HepG2 (cell line): ENCODE measurements around the gene RPL6. TPM values are rescaled to one million over a fixed set of nuclear protein-coding genes. Genes with fewer than 3 reads are reported as not detected.
"Not testable (repeated sequence)": the region's sequence is repeated elsewhere in the genome, so short reads cannot be mapped to it uniquely, and the experiment has no call there.

Experiments used
- ATAC-seq: fragments of 200-7000 bp; cut with Tn5 transposase; 3 replicates; pipeline ENCODE4 v1.9.1; 2020; ENCODE audit warnings: mild to moderate bottlenecking, moderate library complexity
- BruUV-seq: library from RNA; stranded (reverse); fragments of 400-500 nt; replicated peaks from 2 replicates; lab custom pipeline; 2021; lab: Mats Ljungman, UMichigan
- CTCF ChIA-PET: fragments of 300-600 bp; formaldehyde crosslinking; extraction: SDS; loops from one replicate; lab custom pipeline; 2021; ENCODE audit warnings: low total read pairs, inconsistent platforms, low intra/inter-chr PET ratio; lab: Yijun Ruan, JAX
- POLR2A ChIA-PET: fragments of 350-600 bp; sonication (Branson Sonifier 250); formaldehyde crosslinking; loops from one replicate; lab custom pipeline; 2020; ENCODE audit warnings: antibody characterized with exemption, inconsistent platforms; lab: Yijun Ruan, JAX
- DNase-seq: peaks from one replicate; pipeline ENCODE4 v3.0.0-alpha.2; 2015; ENCODE audit warnings: low spot score
- FAIRE-seq: peaks from 3 replicates; lab custom pipeline; 2011; peaks lifted over from hg19 to GRCh38; lab: Jason Lieb, UNC
- H2AFZ ChIP-seq: one replicate; pipeline ENCODE4 v1.6.1; 2011; ENCODE audit warnings: low read length, inconsistent platforms
- H3K27ac ChIP-seq: fragments of 300-600 bp; 3 replicates; pipeline ENCODE4 v1.8.0; 2011; ENCODE audit warnings: mixed run types, mild to moderate bottlenecking, mixed read lengths, low read length, inconsistent platforms; ENCODE audit not compliant: insufficient read depth; ENCODE audit errors: extremely low read length
- H3K27me3 ChIP-seq, 2 experiments: fragments of 200-600 bp in 1 of 2; 2 replicates in 1 of 2; 3 replicates in 1 of 2; pipeline versions ENCODE4 v1.6.0 to v1.8.0; 2011; ENCODE audit warnings: low read length in 2 of 2, mild to moderate bottlenecking in 2 of 2, moderate library complexity in 2 of 2, inconsistent platforms in 1 of 2; ENCODE audit not compliant: insufficient read depth in 2 of 2, control insufficient read depth in 1 of 2
- H3K36me3 ChIP-seq, 2 experiments: fragments of 200-600 bp in 1 of 2; replicated peaks in 1 of 2; 2 replicates in 1 of 2; 3 replicates in 1 of 2; pipeline versions ENCODE4 v1.5.1 to v1.8.0; 2011; ENCODE audit warnings: low read length in 2 of 2, inconsistent platforms in 1 of 2; ENCODE audit not compliant: insufficient read depth in 2 of 2, control insufficient read depth in 1 of 2
- H3K4me1 ChIP-seq: 2 replicates; pipeline ENCODE4 v1.5.1; 2012; ENCODE audit warnings: low read length, inconsistent platforms; ENCODE audit not compliant: insufficient read depth
- H3K4me2 ChIP-seq: 2 replicates; pipeline ENCODE4 v1.6.0; 2011; ENCODE audit warnings: low read depth, low read length, inconsistent platforms
- H3K4me3 ChIP-seq, 3 experiments: fragments of 200-600 bp in 1 of 3; sonication (generic), shearing (Covaris generic) in 1 of 3; replicated peaks in 1 of 3; 2 replicates each; pipeline ENCODE4 v1.5.1; 2011 to 2016; ENCODE audit warnings: low read length in 3 of 3, inconsistent platforms in 2 of 3, low read depth in 2 of 3, mild to moderate bottlenecking in 2 of 3, control low read depth in 1 of 3, mixed read lengths in 1 of 3; ENCODE audit not compliant: insufficient read depth in 1 of 3
- H3K79me2 ChIP-seq: one replicate; pipeline ENCODE4 v1.6.1; 2011; ENCODE audit warnings: low read length, inconsistent platforms; ENCODE audit not compliant: insufficient read depth
- H3K9ac ChIP-seq: 2 replicates; pipeline ENCODE4 v1.6.0; 2011; ENCODE audit warnings: mild to moderate bottlenecking, low read depth, low read length, inconsistent platforms; ENCODE audit not compliant: insufficient read depth
- H3K9me3 ChIP-seq: 2 replicates; pipeline ENCODE4 v1.5.1; 2012; ENCODE audit warnings: mild to moderate bottlenecking, low read length
- H4K20me1 ChIP-seq: 2 replicates; pipeline ENCODE4 v1.6.0; 2011; ENCODE audit warnings: inconsistent platforms, mild to moderate bottlenecking, low read length, moderate library complexity; ENCODE audit not compliant: insufficient read depth
- CENPT ChIP-seq: sonication (generic); formaldehyde crosslinking; IDR thresholded peaks from 2 replicates; pipeline ENCODE4 v1.8.0; 2022; ENCODE audit warnings: low read depth, mild to moderate bottlenecking, moderate library complexity, missing genetic modification reagents
- GTF3A ChIP-seq: sonication (generic); formaldehyde crosslinking; conservative IDR thresholded peaks from 2 replicates; pipeline ENCODE4 v1.4.0; 2020; ENCODE audit warnings: mild to moderate bottlenecking, missing genetic modification reagents
- KAT7 ChIP-seq: IDR thresholded peaks from 2 replicates; pipeline ENCODE4 v1.6.1; 2018; ENCODE audit warnings: borderline replicate concordance, missing compliant biosample characterization
- MBD4 ChIP-seq: IDR thresholded peaks from 2 replicates; pipeline ENCODE4 v1.6.1; 2012; ENCODE audit warnings: low read length, inconsistent platforms, borderline replicate concordance
- PPARG ChIP-seq: conservative IDR thresholded peaks from 2 replicates; pipeline ENCODE4 v1.6.1; 2016; ENCODE audit warnings: missing biosample characterization, missing genetic modification reagents
- SALL2 ChIP-seq: sonication (generic); formaldehyde crosslinking; IDR thresholded peaks from 2 replicates; pipeline ENCODE4 v1.8.1; 2023; ENCODE audit warnings: mild to moderate bottlenecking, missing genetic modification reagents, inconsistent platforms
- SCMH1 ChIP-seq: sonication (generic); formaldehyde crosslinking; IDR thresholded peaks from 2 replicates; pipeline ENCODE4 v1.9.0; 2021; ENCODE audit warnings: missing genetic modification reagents, mild to moderate bottlenecking, borderline replicate concordance
- TBP ChIP-seq: sonication (generic); formaldehyde crosslinking; IDR thresholded peaks from 2 replicates; pipeline ENCODE4 v1.5.0; 2020; ENCODE audit warnings: missing genetic modification reagents
- TFDP2 ChIP-seq: sonication (generic); formaldehyde crosslinking; IDR thresholded peaks from 2 replicates; pipeline ENCODE4 v1.4.0; 2020; ENCODE audit warnings: missing genetic modification reagents
- THAP9 ChIP-seq: sonication (generic); formaldehyde crosslinking; IDR thresholded peaks from 2 replicates; pipeline ENCODE4; 2020; ENCODE audit warnings: missing genetic modification reagents, mild to moderate bottlenecking, borderline replicate concordance
- XRCC5 ChIP-seq: fragments of 200-400 bp; formaldehyde crosslinking; optimal IDR thresholded peaks from 2 replicates; pipeline ENCODE3; 2017; ENCODE audit warnings: mild to moderate bottlenecking, low read length
- ZBTB8A ChIP-seq: sonication (generic); formaldehyde crosslinking; IDR thresholded peaks from 2 replicates; pipeline ENCODE4 v1.4.0; 2020; ENCODE audit warnings: mild to moderate bottlenecking, low read depth, missing genetic modification reagents, borderline replicate concordance
- ZNF598 ChIP-seq: sonication (generic); formaldehyde crosslinking; IDR thresholded peaks from 2 replicates; pipeline ENCODE4 v1.5.1; 2020; ENCODE audit warnings: mild to moderate bottlenecking, missing genetic modification reagents, borderline replicate concordance
- WGBS: methylation state at CpG from one replicate; pipeline ENCODE4 v1.1.6; 2017; ENCODE audit warnings: low lambda C conversion rate; 5-methylcytosine and 5-hydroxymethylcytosine counted together
- in situ Hi-C: cut with HindIII; loops from 2 replicates; pipeline ENCODE4 v1.10.0; 2017; ENCODE audit warnings: low pct_unique_long_range_greater_than_20kb; ENCODE audit not compliant: extremely low pct_ligation_motif_present
- intact Hi-C: fragments of 100-400 bp; cut with micrococcal nuclease; formaldehyde crosslinking; loops from one replicate; pipeline ENCODE4 v1.10.0; 2022; ENCODE audit not compliant: unreplicated experiment
- polyA plus RNA-seq, 8 experiments: library from polyadenylated mRNA; depleted of rRNA in 3 of 8; stranded (reverse) in 7 of 8; unstranded in 1 of 8; fragments of >200 nt; fragmentation: Illumina TruSeq in 4 of 8; extraction: Trizol in 4 of 8; gene quantifications; 2 replicates each; pipeline versions ENCODE4 v1.2.1 to v1.2.3, GENCODE V29; 2011 to 2016; ENCODE audit warnings: low read depth in 4 of 8, missing spikeins in 1 of 8, mixed read lengths in 1 of 8; ENCODE audit not compliant: insufficient read depth in 1 of 8
- total RNA-seq, 5 experiments: library from RNA; depleted of rRNA; stranded (reverse); fragments of >200 nt; fragmentation: Illumina TruSeq; extraction: Trizol; gene quantifications; 2 replicates each; pipeline ENCODE4 v1.2.3, GENCODE V29; 2016; ENCODE audit warnings: low read depth in 1 of 5

The RPL6 gene
- total and polyA plus RNA-seq, 2 of the 13 experiments (the other 11 are each of a cell fraction or from before 2014, with no cell fraction given) = 1,551 to 1,719 TPM

- Histone ChIP-seq H2AFZ (no peak overlapping the region), H3K9ac (no peak overlapping the region), H3K4me2 (no peak overlapping the region), H3K79me2 (peaks cover 10% of the 10 kb centered on the region), H4K20me1 (no peaks in the 10 kb centered on the region), H3K4me3 (no peak overlapping the region), H3K4me1 (no peaks in the 10 kb centered on the region), H3K9me3 (no peaks in the 10 kb centered on the region), H3K27me3 (no peaks in the 10 kb centered on the region), H3K36me3 (peaks cover 9 to 11% of the 10 kb centered on the region in 2 experiments; a peak in 4 of 5 replicates), H3K27ac (no peak overlapping the region)
- 96% methylated on average over 4 of the region's 4 CpGs for WGBS
- POLR2A ChIA-PET = no interaction called here
- intact Hi-C loops (no loop called here), in situ Hi-C loops (no loop called here)
- CTCF ChIA-PET = no interaction called here
- BruUV-seq = no TSS peak
- FAIRE-seq = no peak
- ATAC-seq = no peak
- DNase-seq = no peak
- TF ChIP-seq MBD4 (no peak), PPARG (CRISPR knock-in tag) (no peak), KAT7 (CRISPR knock-in tag) (no peak), SCMH1 (CRISPR knock-in tag) (no peak), XRCC5 (no peak), TBP (CRISPR knock-in tag) (no peak), ZBTB8A (no peak), CENPT (CRISPR knock-in tag) (no peak), SALL2 (CRISPR knock-in tag) (no peak), TFDP2 (CRISPR knock-in tag) (no peak), THAP9 (no peak), ZNF598 (no peak), GTF3A (CRISPR knock-in tag) (no peak)
Measured at GRCh38 chr12:112443916-112444315, 34.5 kb upstream of the RPL6 start.

- H3K27ac ChIP-seq, H4K20me1 ChIP-seq, H3K9ac ChIP-seq, H3K36me3 ChIP-seq, in situ Hi-C loops, ATAC-seq, FAIRE-seq, H2AFZ ChIP-seq, POLR2A ChIA-PET, DNase-seq, H3K4me3 ChIP-seq, CTCF ChIA-PET, BruUV-seq, H3K27me3 ChIP-seq, intact Hi-C loops, H3K4me1 ChIP-seq, H3K4me2 ChIP-seq, H3K9me3 ChIP-seq: not testable (repeated sequence)
- peaks cover 27% of the 10 kb centered on the region for H3K79me2 ChIP-seq
- WGBS = 95% methylated on average over 9 of the region's 9 CpGs
Measured at GRCh38 chr12:112440653-112441052, 31.2 kb upstream of the RPL6 start.
